Daoy (cell line): ENCODE measurements around the gene IRF1. TPM values are rescaled to one million over a fixed set of nuclear protein-coding genes. Genes with fewer than 3 reads are reported as not detected.

Experiments
- DNase-seq: peaks from one replicate; pipeline ENCODE4 v3.0.0-alpha.2; 2015; ENCODE audit warnings: low read depth
- total RNA-seq: library from RNA; depleted of rRNA; stranded (reverse); fragments of >200 nt; shearing (Covaris generic); gene quantifications from 2 replicates; pipeline ENCODE4 v1.2.3, GENCODE V29; 2014

Gene IRF1
- total RNA-seq, 1 experiment from 2014 or later = 20.1 TPM

DNA sequence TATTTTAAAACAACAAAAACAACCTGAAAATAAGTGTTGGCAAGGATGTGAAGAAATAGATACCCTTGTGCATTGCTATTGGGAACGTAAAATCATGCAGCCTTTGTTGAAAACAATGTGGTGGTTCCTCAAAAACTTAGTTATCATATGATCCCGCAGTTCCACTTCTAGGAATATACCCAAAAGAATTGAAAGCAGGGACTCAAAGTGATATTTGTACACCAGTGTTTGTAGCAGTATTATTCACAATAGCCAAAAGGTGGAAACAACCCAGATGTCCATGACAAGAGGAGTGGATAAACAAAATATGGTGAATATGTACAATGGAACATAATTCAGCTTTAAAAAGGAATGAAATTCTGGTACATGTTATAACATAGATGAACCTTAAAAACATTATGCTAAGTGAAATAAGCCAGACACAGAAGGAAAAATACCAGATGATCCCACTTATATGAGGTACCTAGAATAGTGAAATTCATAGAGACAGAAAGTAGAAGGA, 29.0 kb downstream of the IRF1 start:
- no peak for DNase-seq

DNA sequence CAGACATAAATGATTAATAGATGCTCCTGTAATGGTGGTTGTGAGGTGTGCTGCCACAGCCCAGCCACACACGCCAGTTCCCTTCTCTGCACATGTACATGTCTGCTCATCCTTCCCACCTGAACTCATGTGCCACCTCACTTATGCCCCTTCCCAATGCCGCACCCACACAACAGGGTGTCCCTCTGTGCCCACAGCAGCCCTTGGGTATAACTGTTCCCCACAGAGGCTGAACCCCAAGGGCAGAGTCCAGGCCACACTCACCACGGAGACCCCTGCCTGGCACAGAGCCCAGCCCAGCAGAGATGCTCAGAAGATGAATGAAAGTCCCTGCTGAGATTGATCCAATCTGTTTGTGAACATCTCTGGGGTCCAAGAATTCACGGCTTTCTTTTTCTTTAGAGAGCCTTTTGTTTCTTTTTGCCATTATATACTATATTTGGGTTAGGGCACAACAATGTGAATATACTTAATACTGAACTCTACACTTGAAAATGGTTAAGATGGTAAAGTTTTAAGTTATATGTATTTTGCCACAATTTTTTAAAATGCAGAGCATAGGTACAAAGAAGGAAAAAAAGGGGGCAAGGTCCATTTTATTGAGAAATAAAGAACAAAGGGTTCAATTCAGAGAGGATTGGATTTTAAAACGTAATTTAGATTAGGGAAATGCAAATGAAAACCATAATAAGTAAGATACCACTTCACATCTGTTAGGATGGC, 29.6 kb downstream of the IRF1 start:
- no peak for DNase-seq

DNA sequence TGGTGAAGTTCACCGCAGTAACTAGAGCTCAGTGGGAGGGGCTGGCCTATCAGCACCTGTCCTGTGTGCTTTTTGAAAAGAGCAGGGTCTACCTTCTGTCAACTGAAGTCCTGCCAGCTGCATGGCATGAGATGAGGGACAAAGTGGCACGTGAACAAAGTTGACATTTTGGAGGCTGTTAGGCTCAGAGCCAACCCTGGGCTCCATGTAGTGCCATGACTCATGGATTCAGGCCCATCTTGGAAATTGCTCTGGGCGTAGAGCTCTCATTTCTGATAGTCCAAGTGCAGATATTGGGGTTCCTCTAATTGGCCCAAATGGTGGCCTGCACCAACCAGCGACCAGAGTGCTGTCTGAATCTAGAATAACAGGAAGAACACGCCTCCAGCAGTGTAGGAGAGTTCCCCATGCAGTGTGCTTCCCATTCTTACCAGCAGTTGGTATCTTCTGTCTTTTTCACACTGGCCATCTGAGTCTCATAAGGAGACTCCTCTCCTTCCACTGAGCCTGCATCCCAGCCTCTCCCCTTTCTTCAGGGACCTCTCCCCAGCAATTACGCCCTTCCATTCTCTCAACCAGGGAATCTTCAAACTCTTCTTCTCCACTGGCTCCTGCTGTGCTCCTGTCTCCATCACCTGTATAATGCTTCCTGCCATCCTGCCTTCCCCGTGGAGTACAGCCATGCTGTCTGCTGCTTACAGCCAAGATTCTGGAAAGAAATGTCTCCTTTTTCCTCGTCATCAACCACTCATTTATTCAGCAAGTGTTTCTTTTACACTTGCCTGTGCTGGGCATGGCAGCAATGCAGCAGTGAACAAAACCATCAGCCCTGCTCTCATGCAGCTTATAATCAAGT, 30.4 kb downstream of the IRF1 start:
- DNase-seq = peak; percentile 63

DNA sequence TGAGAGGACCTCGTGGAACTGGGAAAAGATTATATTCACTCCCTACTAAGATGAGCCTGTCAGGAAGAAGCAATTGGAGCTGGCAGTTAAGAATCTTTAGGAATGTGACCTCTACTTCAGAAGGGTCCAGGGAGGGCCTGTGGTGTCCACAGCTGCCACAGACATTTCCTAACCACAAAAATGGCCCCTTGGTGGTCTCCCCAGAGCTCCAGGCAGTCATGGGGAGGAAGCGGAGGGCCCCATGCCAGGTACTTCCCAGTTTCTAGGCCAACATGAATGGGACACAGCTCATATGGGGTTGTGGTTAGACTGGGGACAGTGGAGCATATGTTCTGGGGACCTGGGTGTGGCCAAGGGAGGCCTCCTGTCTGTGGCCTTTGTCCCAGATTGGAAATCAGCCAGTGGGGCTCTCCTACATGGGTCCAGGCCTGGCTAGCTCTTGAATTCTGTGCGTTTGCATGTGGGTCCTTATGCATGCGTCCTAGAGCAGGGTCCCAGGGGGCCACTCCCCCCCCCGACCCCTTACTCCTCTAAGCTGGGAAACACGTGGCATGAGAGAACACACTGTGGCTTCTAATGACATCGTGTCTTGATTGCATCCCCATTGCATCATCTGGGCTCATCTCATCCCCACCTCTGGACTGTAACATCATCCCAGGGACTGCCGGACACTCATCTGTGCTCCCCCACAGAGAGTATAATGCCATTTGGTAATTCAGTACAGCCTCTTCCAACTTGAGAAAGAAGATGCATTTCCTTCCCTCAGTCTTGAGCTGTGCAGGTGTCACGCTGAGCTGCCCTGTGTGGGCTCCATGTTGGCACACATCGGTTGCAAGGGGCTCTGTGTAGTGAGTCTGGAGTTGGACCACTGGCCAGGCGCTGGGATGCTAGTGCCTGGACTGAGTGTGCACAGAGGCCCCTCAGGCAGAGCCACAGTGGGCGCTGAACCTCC, 31.3 kb downstream of the IRF1 start:
- peak; percentile 97 for DNase-seq

DNA sequence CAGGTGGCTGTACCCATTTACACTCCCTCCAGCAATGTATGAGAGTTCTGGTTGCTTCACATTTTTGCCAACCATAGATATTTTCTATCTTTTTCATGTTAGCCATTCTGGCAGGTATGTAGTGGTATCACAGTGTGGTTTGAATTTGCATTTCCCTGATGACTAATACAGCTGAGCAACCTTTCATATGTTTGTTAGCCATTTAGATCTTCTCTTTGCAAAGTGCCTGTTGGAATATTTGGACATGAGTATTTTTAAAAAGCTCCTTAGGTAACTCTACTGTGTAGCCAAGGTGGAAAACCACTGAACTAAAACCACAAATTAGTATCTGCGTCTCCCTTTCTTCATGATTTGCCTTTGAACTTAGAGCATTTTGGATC, 31.9 kb downstream of the IRF1 start:
- DNase-seq = peak; percentile 77

DNA sequence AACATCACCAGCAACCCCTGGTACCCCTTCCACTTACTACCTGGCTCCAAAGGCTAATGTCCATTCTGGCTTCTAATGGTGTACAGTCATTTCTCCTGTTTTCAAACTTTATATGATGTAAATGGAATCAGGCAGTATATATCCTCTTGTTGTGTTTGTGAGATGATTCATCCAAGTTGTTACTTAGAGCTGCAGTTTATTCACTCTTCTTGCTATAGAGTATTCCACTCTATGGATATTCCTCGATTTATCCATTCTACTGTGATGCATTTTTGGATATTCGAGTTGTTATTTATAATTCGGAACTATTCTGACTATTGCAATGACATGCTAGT, 32.4 kb downstream of the IRF1 start:
- no peak for DNase-seq

DNA sequence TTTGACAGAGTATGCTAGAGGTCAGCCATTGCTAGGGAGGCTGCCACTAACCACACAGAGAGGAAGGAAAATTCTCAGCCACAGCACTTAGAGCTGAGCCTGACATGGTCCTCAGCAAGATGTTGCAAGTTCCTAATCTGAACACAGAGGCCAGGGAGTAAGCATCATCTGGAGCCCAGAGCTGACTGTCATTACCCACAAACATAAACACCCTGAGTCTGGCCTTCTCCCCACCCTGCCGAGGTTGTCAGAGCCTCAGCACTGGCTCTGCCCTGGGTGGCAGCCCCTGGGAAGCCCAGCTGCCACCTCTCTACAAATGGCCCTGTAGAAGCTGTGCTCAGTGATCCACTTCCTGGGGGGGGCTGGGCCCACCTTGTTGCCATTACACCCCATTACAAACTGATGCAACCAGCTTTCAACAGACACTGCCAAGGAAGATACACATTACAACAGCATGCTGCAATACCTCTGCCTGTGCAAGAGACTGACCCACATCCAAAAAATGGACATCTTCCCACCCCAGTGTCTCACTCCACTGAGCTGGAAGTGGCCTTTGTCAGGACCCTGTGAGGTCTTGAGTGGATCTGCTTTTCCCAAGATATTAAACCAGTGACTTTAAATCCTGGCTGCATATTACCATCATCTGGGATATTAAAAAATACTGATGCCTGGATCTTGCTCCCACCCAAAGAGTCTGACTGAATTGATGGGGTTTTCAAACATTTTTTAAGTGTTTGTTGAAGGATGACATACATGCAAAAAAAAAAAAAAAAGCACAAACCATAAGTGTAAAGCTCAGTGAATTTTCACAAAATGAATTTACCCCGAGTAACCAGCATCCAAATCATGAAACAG, 33.0 kb downstream of the IRF1 start:
- peak; percentile 67 for DNase-seq

DNA sequence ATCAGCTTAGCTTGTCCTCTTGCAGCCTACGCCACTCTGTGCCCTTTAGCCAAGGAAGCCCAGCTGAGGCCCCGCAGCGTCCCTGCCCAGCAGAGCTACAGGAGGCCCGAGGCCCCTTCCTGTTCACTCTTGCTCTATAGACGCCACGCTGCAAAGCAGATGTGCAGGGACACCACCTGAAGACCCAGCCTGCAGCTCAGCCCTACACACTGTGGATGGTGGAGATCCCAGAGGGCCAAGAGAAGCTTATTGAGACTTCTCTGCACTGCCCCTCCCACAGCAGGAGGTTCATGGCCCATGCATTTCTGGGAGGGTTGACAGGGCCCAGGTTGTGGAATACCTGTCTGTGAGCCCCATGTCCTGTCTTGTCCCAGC, 33.6 kb downstream of the IRF1 start:
- no peak for DNase-seq

DNA sequence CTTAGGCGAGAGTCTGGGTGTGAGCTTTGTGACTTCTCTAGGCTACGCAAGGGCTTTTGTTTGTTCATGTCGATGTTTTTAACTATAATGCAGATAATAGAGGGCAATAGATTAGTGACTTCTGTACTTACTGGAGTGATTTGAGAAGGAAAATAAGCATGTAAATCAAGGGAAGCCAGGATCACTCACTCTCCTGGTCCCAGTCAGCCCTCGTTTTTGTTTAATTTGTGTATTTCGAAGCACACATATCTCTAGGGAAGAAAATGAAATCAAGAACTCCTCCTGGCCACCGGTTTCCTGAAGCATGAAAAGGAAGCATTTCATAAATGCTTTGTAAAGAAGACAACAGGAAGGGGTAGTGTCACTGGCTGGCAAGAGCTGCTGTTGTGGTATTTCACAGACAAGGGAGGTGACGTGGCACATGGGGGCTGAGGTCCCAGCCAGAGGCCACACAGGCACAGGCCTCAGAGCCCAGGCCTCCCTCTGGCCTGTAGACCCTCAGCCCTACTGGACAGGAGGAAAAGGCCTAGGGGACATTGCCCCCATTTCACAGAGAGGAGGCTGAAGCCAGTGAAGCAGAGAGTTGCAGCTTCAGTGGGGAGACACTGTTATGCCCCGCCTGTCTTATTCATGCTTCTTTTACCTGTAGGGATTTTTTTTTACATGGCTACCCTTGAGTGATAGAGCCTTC, 34.1 kb downstream of the IRF1 start:
- DNase-seq = peak; percentile 81

DNA sequence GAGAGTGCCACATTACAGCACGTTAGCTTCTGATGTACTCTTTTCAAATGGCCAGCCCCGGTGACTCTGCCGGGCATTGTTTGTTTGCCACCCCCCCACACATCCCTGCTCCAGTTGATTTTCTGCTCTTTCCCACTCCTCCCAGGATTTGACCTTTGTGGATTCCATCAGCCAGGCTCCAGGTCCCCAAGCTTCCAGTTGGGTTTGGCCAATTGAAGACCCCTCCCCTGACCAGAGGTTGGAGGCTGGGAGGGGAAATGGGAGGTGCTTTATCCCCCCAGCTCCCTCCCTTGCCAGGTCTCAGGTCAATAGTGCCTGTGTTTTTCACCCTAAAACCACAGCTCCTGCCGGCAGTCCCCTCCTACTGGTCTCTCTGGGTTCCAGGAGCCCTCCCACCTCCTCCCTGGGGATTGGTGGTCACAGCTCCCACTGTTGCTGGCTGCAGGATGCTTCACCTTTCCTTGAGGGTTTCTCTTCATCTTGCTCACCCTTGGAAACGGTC, 34.9 kb downstream of the IRF1 start:
- DNase-seq = no peak

DNA sequence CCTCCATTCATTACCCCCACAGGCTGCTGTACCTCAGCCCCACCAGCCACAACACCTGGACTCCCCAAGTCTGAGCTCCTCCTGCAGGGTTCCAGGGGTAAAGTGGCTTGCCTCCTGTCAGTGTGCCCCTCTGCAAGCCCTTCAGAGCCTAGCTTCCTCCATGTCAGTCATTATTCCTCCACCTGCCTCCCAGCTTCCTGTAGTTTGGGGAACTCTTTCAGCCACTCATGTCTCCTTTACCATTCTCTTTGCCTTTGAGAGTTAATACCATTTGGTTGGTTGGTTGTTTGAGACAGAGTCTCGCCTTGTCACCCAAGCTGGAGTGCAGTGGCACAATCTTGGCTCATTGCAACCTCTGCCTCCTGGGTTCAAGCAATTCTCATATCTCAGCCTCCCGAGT, 36.2 kb downstream of the IRF1 start:
- DNase-seq = no peak

DNA sequence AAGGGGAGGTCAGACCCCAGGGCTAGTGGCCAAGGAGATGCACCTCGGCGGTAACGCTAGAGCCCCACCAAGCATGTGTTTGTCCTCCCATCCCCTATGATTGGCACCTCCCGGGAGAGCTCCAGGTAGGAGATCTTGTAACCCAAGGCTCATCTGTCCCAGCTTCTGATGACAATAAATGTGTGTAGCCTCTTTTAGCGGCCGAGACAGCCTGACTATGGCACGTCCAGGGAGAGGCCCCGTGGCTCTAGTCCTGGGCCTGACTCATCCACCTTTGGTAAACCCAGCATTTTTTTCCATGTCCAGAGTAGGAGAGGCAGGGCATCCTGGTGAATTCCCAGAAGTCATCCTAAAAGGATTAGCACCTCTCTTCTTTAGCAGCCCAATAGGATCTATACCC, 39.2 kb downstream of the IRF1 start:
- no peak for DNase-seq

DNA sequence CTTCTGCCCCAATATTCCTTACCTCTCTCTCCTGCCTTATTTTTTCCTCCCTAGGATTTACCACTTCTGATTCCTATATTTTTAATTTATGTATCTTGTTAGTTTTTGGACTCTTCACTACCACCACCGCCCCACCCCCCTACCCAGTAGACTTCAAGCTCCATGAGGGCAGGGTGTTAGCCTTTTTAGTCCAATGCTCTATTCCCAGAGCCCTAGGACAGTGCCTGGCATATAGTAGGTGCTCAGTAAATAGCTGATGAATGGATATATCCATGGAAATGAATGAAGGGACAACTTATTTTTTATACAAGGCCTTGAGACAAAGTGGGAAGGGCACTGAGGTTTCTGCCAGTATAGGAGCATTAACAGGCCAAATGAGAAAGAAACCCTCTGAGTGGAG, 41.5 kb downstream of the IRF1 start:
- no peak for DNase-seq

DNA sequence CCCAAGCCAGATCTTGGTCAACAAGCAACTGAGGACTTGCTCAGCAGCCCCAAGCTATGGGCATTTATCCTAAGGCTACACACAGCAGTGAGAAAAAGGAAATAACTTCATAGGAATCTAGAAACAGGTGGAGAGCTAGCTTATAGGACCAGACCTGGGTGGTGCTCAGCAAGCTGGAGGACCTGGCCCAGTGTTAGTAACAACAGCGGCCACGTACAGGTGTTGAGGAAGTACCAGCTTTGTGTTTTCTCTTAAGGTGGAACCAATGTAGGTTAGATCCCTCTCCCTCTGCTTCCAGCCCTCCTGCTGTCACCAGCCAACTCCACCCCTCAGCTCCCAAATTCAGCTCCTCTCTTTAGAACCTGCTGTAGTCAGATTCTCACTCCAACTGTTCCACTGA, 43.4 kb downstream of the IRF1 start:
- DNase-seq = no peak

DNA sequence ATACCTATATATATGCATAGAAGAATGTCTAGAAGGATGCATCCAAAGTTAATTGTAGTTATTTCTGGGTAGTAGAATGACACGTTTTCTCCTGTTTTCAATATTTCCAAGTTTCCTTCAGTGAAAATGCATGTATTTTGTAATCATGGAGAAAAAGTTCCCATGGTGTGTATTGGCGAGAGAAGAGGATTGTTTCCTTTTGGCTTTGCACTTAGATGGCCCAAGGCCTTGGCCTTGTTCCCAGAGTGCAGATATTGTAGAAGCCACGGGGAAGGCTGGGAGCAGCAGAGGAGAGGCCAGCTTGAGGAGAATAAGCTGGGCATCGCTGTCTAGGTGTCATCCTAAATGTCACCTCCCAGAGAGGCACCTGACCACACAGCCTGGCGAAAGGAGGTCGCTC, 44.0 kb downstream of the IRF1 start:
- DNase-seq = peak; percentile 57

DNA sequence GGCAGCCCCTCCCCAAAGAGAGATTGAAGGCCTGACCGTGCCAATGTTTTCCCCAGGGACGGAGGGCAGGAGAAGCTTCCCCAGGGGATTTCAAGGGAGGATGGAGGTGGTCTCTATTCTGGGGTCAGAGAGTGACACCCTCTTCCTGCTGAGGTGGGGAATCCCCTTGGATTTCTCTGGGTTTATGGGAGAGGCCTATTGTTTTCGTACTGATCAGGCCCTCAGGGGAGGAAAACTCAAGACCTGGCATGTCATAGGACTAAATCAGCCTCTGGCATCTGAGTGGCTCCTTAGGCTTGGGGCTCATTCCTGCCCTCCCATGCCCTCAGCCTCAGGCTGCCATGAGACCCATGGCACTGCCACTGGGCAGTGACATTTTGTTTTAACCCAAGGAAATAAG, 44.6 kb downstream of the IRF1 start:
- peak; percentile 43 for DNase-seq

DNA sequence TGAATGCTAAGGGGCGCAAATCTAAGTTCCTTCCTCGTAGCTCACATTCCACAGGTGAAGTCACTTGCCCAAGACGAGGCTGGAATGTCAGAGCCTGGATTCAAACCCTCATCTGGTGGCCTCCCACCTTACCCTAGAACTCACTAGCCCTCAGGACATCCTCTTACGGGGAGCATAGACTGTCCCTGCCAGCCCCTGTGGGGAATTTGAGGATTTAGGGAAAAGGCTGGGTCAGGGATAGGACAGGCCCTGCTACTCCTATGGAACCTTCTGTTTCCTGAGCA, 45.0 kb downstream of the IRF1 start:
- DNase-seq = no peak

DNA sequence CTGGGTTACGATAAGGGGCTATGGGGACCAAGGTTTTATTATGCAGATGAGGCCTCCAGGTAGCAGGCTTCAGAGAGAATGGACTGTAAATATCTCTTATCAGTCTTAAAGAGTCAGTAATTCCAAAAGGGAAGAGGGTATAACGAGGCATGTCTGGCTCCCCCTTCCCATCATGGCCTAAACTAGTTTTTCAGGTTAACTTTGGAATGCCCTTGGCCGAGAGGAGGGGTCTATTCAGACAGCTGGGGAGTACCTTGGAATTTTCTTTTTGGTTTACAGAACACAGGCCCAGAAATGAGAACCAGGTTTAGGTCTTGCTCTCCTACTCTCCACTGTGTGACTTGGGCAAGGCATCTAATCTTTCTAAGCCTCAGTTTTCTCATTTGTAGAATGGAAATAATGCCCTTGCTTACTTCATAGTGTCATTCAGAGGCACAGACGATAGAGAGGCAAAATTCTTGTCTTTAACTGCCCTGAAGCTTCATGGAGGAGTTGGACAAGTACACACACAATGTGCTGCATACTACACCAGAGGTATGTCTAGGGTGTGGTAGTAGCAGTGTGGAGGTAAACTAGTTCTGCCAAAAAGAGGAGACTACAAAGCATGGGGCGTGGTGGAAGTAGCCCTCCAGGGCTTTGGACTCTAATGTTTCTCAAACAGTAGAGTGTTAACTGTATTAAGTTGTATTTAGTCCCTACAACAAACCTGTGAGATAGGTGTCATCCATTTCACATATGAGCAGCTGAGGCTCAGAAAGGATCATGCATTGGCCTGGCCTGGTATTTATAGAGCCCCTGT, 45.5 kb downstream of the IRF1 start:
- no peak for DNase-seq

DNA sequence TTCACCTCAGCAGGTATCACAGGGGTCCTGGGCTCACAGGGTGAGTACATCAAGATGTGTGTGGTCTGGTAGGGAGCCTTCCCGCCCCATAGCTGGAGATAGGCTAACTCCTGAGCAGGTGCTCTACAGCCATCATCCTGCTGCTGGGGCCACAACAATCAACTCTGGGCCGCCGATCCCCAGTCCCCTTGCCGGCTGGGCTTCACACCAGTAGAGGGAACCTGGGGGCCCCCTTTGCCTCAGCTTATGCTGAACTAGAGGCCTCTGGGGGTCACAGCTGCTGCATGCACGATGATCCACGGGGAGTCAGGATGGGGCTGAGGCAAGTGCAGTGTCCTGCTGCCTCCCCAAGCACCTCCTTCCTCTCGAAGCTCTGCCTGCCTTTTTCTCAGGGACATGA, 46.5 kb downstream of the IRF1 start:
- no peak for DNase-seq
